ENCODE results near the gene TARS2. TPM values are rescaled to one million over a fixed set of nuclear protein-coding genes. Genes with fewer than 3 reads are reported as not detected.
A peak's percentile ranks its signal among the peaks of the same experiment; 100 is the strongest.

TARS2 gene
- total and polyA plus RNA-seq, 2 of the 13 experiments (the other 11 are each of a cell fraction or from before 2014, with no cell fraction given) = 21.3 to 22.8 TPM

GRCh38 chr1:150486966-150487762 is at the start of gene TARS2 (continued):
- TF ChIP-seq ZNF383 (CRISPR knock-in tag; IDR thresholded peaks at IDR 0.05; ENCODE audit: borderline replicate concordance) (no peak), SAP130 (CRISPR knock-in tag; IDR thresholded peaks at IDR 0.05; ENCODE audit: low read depth) (peak; percentile 94), HCFC1 (IDR thresholded peaks at IDR 0.05; ENCODE audit: low read depth, low read length) (peak; percentile 59; the same call in 1 of the 2 replicates), PLSCR1 (CRISPR knock-in tag; IDR thresholded peaks at IDR 0.05; ENCODE audit: borderline replicate concordance) (no peak), ZBTB8A (CRISPR knock-in tag; IDR thresholded peaks at IDR 0.05; ENCODE audit: borderline replicate concordance, low read depth) (no peak), SMYD3 (CRISPR knock-in tag; IDR thresholded peaks at IDR 0.05) (no peak), NFIC (IDR thresholded peaks at IDR 0.05; ENCODE audit: low read length) (peak; percentile 59; the same call in 1 of the 2 replicates), ZNF556 (CRISPR knock-in tag; IDR thresholded peaks at IDR 0.05; ENCODE audit: borderline replicate concordance) (peak; percentile 85; the same call in 1 of the 2 replicates), SMC3 (IDR thresholded peaks at IDR 0.05; ENCODE audit: low read length) (no peak), ETV6 (CRISPR knock-in tag; conservative IDR thresholded peaks at IDR 0.05) (0 out of 2 replicates have a peak, but pooled peaks have one; percentile 39), MAF1 (CRISPR knock-in tag; IDR thresholded peaks at IDR 0.05; ENCODE audit: borderline replicate concordance) (0 out of 2 replicates have a peak, but pooled peaks have one; percentile 40), ZNF720 (CRISPR knock-in tag; IDR thresholded peaks at IDR 0.05) (no peak), SP1 (IDR thresholded peaks at IDR 0.05) (no peak), SP1 (CRISPR knock-in tag; IDR thresholded peaks at IDR 0.05) (peak; percentile 91), SNRNP70 (IDR thresholded peaks at IDR 0.05; ENCODE audit: low read depth, low read length) (no peak), ZNF484 (CRISPR knock-in tag; IDR thresholded peaks at IDR 0.05; ENCODE audit: borderline replicate concordance, low read depth) (no peak), THAP11 (CRISPR knock-in tag; IDR thresholded peaks at IDR 0.05) (peak; percentile 93), ZNF549 (CRISPR knock-in tag; IDR thresholded peaks at IDR 0.05) (no peak), ZNF256 (CRISPR knock-in tag; conservative IDR thresholded peaks at IDR 0.05) (no peak), ZNF713 (CRISPR knock-in tag; IDR thresholded peaks at IDR 0.05) (no peak), ARID3A (IDR thresholded peaks at IDR 0.05; ENCODE audit: low read depth, low read length) (no peak), HMG20B (CRISPR knock-in tag; conservative IDR thresholded peaks at IDR 0.05) (peak; percentile 77), ZSCAN21 (CRISPR knock-in tag; IDR thresholded peaks at IDR 0.05; ENCODE audit: borderline replicate concordance) (peak; percentile 78; the same call in 1 of the 2 replicates), ATF2 (CRISPR knock-in tag; IDR thresholded peaks at IDR 0.05) (peak; percentile 90), ZNF337 (CRISPR knock-in tag; IDR thresholded peaks at IDR 0.05; ENCODE audit: borderline replicate concordance, low read depth) (no peak), MIXL1 (CRISPR knock-in tag; IDR thresholded peaks at IDR 0.05) (peak; percentile 87), NCOA5 (CRISPR knock-in tag; IDR thresholded peaks at IDR 0.05) (no peak), ZNF562 (CRISPR knock-in tag; IDR thresholded peaks at IDR 0.05; ENCODE audit: borderline replicate concordance) (no peak), NPAS2 (CRISPR knock-in tag; IDR thresholded peaks at IDR 0.05; ENCODE audit: borderline replicate concordance) (no peak)
